SW480 (cell line): ENCODE measurements around the gene GYPE.
"Not testable (repeated sequence)": the region's sequence is repeated elsewhere in the genome, so short reads cannot be mapped to it uniquely, and the experiment has no call there.

ENCODE experiments used
- DNase-seq: peaks from one replicate; pipeline ENCODE4 v3.0.0-alpha.2; 2016; ENCODE audit warnings: low spot score

GYPE gene

DNA sequence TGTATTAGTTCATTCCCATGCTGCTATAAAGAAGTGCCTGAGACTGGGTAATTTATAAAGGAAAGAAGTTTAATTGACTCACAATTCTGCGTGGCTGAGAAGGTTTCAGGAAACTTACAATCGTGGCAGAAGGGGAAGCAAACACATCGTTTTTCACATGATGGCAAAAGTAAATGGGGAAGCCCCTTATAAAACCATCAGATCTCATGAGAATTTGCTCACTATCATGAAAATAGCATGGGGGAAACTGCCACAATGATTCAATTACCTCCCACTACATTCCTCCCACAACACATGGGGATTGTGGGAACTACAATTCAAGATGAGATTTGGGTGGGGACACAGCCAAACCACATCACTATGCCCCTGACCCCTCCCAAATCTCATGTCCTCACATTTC is 35.4 kb downstream of the GYPE start:
- DNase-seq = not testable (repeated sequence)

GRCh38 chr4:143862716-143863115 is 42.6 kb downstream of the GYPE start:
- DNase-seq = not testable (repeated sequence)

DNA sequence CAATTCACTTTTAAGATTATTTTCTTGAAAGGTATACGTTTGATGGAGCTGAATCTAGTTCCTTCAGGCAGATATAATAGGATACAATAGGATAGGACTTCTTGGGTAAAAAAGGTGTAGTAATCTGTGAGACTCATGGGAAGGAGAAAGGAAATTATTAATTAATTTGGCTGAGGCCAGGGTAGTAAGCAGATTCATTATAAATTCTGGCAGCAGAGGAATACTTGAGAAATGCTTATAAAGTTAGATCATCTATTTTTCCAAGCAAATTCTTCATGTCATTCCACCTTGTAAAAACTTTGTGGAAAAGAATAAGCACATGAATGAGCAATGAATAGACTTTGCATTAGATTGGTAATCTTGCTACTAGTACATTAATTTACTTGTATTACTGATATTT is 46.9 kb downstream of the GYPE start:
- no peak for DNase-seq

DNA sequence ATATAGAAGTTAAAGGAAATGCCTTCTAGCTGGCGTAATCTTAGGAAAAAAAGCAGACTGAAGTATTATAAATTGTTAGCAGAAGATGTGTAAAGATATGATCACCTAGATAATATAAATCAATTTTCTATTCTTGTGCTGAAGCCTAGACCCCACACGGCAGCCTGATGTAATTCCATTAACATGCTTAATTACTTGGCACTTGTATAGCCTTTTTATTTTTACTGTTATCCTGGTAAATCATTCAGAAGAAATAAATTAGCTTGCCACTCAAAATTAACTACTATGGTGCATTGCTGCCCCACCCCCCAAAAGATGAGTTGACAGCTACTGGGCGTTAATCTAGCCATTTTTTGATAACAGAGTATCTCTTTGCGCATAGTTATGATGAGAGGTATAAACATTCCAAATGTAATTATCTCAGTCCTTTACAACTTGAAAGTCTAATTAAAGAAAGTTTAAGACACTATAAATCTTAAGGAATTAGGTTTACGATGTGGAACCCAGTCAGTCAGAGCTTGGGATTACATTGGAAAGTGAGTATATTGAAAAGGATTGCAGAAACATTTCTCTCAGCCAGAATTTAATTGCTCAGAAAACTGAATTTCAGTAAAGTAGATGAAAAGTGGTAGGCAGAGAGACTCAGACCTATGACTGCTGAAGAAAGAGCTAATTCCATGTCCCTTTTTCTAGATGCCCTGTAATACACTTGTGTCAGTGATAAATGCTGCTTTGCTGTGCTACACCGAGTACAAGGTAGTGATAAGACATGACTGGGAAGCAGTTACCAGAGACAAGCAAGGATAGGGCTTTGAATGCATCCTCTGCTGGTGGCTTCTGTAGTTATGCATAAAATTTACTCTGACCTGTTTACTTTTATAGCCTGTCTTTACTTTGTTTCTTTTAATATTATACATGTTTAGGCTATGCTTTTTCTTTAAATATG is 47.7 kb downstream of the GYPE start:
- not testable (repeated sequence) for DNase-seq

DNA sequence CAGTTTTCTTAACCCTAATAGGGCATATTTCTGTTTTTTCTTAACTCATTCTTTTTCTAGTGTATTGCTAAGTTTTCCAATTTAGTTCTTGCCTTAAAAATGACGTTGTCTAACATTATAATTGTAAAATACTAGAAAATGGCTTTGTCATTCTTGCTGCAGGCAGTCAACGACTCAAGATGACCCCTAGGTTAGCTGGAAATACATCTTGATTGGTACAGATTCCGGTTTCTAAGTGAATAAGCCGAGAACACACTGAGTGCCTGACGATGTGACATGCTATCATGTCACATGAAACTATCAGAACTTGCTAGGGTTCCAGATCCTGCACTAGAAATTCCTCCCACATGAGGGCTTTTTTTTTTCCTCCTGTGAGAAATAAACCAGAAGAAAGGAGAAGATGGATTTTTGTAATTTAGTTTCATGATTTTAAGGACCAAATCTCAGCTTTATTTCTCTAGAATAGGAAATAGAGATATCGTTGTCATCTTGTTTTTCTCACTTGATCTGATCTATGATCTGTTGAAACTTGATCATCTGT is 49.3 kb downstream of the GYPE start:
- not testable (repeated sequence) for DNase-seq

GRCh38 chr4:143854645-143855044 is 50.7 kb downstream of the GYPE start:
- not testable (repeated sequence) for DNase-seq

DNA sequence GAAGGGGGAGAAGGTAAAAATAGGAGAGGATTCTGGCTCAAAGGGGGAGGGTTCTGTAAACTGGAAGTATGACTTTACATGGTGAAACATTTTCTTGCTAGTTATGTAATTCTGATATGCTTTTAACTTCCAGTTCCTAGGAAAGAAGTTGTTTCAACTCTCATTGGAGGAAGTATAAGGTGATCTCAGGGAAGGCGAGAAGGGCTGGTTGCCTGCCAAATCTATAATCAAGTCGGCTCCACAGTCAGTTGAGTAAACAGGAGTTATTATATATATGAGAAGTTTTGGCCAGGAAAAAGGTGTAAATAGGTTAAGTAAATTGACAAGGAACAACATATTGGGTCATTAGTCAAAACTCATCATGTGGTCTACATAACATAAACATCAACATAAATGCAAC is 56.1 kb downstream of the GYPE start:
- not testable (repeated sequence) for DNase-seq

DNA sequence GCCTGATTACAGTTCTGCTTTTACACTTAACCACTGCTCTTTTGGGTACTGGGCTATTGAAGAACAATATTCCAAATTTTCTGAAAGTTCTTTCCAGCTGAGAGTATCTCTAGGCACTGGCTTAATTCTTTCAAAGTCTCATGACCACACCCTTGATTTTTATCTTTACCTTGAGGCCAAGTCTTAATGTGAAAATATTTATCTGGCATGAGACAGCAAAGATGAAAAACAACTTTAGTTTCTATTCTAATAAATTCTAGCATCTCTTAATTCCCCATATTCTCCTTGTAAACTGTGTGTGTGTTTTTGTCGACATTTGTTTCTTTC is 61.9 kb downstream of the GYPE start:
- not testable (repeated sequence) for DNase-seq

- DNase-seq = not testable (repeated sequence)
These were observed 62.5 kb downstream of the GYPE start for GRCh38 chr4:143842624-143843505.

GRCh38 chr4:143839413-143839812 is 65.9 kb downstream of the GYPE start:
- DNase-seq = not testable (repeated sequence)

DNA sequence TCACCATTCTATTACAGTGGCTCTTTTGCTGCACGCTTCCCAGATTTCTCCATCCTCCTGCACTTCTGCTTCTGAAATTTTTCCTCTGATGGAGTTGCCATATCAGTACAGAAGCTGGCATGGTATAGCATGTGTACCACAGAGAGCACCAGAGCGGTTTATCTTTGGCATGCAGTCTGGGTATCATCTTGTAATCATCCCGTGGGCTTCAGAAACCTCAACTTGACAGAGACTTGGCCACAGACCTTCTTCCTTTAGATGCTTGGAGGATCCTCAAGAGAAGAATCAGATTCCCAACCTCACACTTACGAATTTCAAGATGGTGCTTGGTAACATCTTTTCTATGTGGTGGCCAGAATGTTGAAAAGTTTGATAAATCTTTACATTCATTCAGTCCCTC is 71.2 kb downstream of the GYPE start:
- DNase-seq = not testable (repeated sequence)

- DNase-seq = not testable (repeated sequence)
These were observed 71.7 kb downstream of the GYPE start for GRCh38 chr4:143833676-143834075.

DNA sequence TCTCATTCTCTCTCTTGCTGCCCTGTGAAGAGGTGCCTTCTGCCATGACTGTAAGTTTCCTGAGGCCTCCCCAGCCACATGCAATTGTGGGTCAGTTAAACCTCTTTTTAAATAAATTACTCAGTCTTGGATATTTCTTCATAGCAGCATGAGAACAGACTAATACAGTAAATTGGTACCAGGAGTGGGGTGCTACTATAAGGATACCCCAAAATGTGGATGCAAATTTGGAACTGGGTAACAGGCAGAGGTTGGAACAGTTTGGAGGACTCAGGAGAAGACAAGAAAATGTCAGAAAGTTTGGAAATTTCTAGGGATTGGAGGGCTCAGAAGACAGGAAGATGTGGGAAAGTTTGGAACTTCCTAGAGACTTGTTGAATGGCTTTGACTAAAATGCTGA is 74.8 kb downstream of the GYPE start:
- not testable (repeated sequence) for DNase-seq

GRCh38 chr4:143829239-143829620 is 76.1 kb downstream of the GYPE start:
- not testable (repeated sequence) for DNase-seq
